ENCODE data around the gene NUP93.

The NUP93 gene

GRCh38 chr16:56895813-56896212 is 165.9 kb downstream of the NUP93 start:
- no peak for TF ChIP-seq CTCF (IDR thresholded peaks at IDR 0.05; ENCODE audit: low read depth, low read length)
- no peak overlapping the region for H3K4me3 ChIP-seq (ENCODE audit: low read depth, low read length)

- H3K4me3 ChIP-seq (ENCODE audit: low read depth, low read length), result no peak overlapping the region
- TF ChIP-seq CTCF (IDR thresholded peaks at IDR 0.05; ENCODE audit: low read depth, low read length), result no peak
Observed at GRCh38 chr16:56896244-56896643, 166.3 kb downstream of the NUP93 start.

- TF ChIP-seq CTCF (IDR thresholded peaks at IDR 0.05; ENCODE audit: low read depth, low read length), result no peak
Observed at GRCh38 chr16:56897026-56897799, 167.3 kb downstream of the NUP93 start.

GRCh38 chr16:56898847-56899246 is 168.9 kb downstream of the NUP93 start:
- TF ChIP-seq CTCF (IDR thresholded peaks at IDR 0.05; ENCODE audit: low read depth, low read length), result no peak

More at GRCh38 chr16:56897026-56897799, 167.3 kb downstream of the NUP93 start:
- H3K4me3 ChIP-seq (ENCODE audit: low read depth, low read length), result no peak overlapping the region

More at GRCh38 chr16:56898847-56899246, 168.9 kb downstream of the NUP93 start:
- no peak overlapping the region for H3K4me3 ChIP-seq (ENCODE audit: low read depth, low read length)

All from WI38 (cell line).